GM12892 (cell line): Measurements from ENCODE around the gene EPS8.

Source experiments
- POLR2A ChIP-seq: IDR thresholded peaks from 2 replicates; pipeline ENCODE4 v1.6.1; 2011; ENCODE audit warnings: low read depth, low read length, control low read depth
- POLR2AphosphoS5 ChIP-seq: IDR thresholded peaks from 2 replicates; pipeline ENCODE4 v1.6.1; 2011; ENCODE audit warnings: low read depth, low read length, control low read depth

- TF ChIP-seq POLR2AphosphoS5 (no peak), POLR2A (no peak)
Measured at GRCh38 chr12:15800278-15800677, 11.1 kb upstream of the EPS8 start.
